Kidney (tissue), 14 donors: Measurements from ENCODE around the gene CNPPD1. TPM values are rescaled to one million over a fixed set of nuclear protein-coding genes. Genes with fewer than 3 reads are reported as not detected.
"Not testable (repeated sequence)": the region's sequence is repeated elsewhere in the genome, so short reads cannot be mapped to it uniquely, and the experiment has no call there.

Experiments used
- DNase-seq, 5 donors: peaks; one replicate each; pipeline ENCODE4 v3.0.0-alpha.2; 2013 to 2020
- FAIRE-seq: peaks from 2 replicates; lab custom pipeline; 2012; peaks lifted over from hg19 to GRCh38; lab: Jason Lieb, UNC
- H3K27ac ChIP-seq, 2 donors: one replicate each; pipeline ENCODE4 v1.7.0; 2013; ENCODE audit warnings: low read depth in 2 of 2, low read length in 2 of 2, inconsistent platforms in 1 of 2
- H3K27me3 ChIP-seq: one replicate; pipeline ENCODE4 v1.7.1; 2013; ENCODE audit warnings: low read length, inconsistent platforms; ENCODE audit not compliant: control insufficient read depth, insufficient read depth
- H3K36me3 ChIP-seq, 3 donors: one replicate each; pipeline versions ENCODE4 v1.7.0 to v1.7.1; 2013; ENCODE audit warnings: low read length in 3 of 3, control low read depth in 1 of 3, inconsistent platforms in 1 of 3; ENCODE audit not compliant: insufficient read depth in 3 of 3, control insufficient read depth in 2 of 3
- H3K4me1 ChIP-seq, 3 donors: one replicate each; pipeline versions ENCODE4 v1.7.0 to v1.7.1; 2013; ENCODE audit warnings: low read length in 3 of 3, inconsistent platforms in 1 of 3, low read depth in 1 of 3; ENCODE audit not compliant: control insufficient read depth in 2 of 3, insufficient read depth in 2 of 3
- H3K4me3 ChIP-seq, 3 donors: one replicate each; pipeline versions ENCODE4 v1.7.0 to v1.8.1; 2013; ENCODE audit warnings: low read length in 3 of 3, control low read depth in 1 of 3, inconsistent platforms in 1 of 3
- H3K9ac ChIP-seq, 3 donors: one replicate each; pipeline versions ENCODE4 v1.7.0 to v1.7.1; 2013; ENCODE audit warnings: low read length in 3 of 3, control low read depth in 1 of 3, inconsistent platforms in 1 of 3
- H3K9me3 ChIP-seq, 3 donors: one replicate each; pipeline versions ENCODE4 v1.7.0 to v1.7.1; 2013; ENCODE audit warnings: low read length in 3 of 3, control low read depth in 1 of 3, inconsistent platforms in 1 of 3; ENCODE audit not compliant: control insufficient read depth in 2 of 3, insufficient read depth in 1 of 3
- CTCF ChIP-seq: IDR thresholded peaks from 3 replicates; pipeline ENCODE4 v1.5.1; 2012; ENCODE audit warnings: mild to moderate bottlenecking, moderate library complexity, borderline replicate concordance; ENCODE audit not compliant: insufficient read depth; ENCODE audit errors: extremely low read depth
- intact Hi-C: fragments of 100-400 bp; cut with DNase I; formaldehyde crosslinking; loops from one replicate; pipeline ENCODE4 v1.11.1; 2022
- polyA plus RNA-seq: library from polyadenylated mRNA; stranded (reverse); fragments of 350-450 nt; fragmentation: Illumina TruSeq; extraction: RNeasy Lipid Tissue Mini Kit (QIAGEN cat#74804); gene quantifications from one replicate; pipeline ENCODE4 v1.2.3, GENCODE V29; 2014; ENCODE audit warnings: low read depth, low replicate concordance; ENCODE audit not compliant: insufficient read depth
- total RNA-seq: library from RNA; stranded (reverse); fragmentation: NEBNext Ultra II Directional; extraction: Animal tissue kit (Norgen Biotek cat#: 25700); gene quantifications from one replicate; pipeline ENCODE4 v1.2.1, GENCODE V29; 2021
- donor health status: control.
- donor health status: control.
- donor health status: control.
- donor health status: control.
- donor health status: control.
- donor health status: DM: yes; HTN: yes; CAD: no.
- donor health status: Normal renal cell carcinoma (clear cell type).

The CNPPD1 gene
- total and polyA plus RNA-seq, 2 donors from 2014 or later, result 97.5 to 131 TPM

- H3K4me1 ChIP-seq, result peaks cover 8 to 14% (median 9%) of the 10 kb centered on the region in 3 donors
- H3K27me3 ChIP-seq, result no peaks in the 10 kb centered on the region
- H3K27ac ChIP-seq, result peak overlapping the region; percentile 96 to 97
- intact Hi-C loops, result no loop called here
- DNase-seq (peak in 1 of 5 donors; percentile 1), FAIRE-seq (no peak)
- no peak for TF ChIP-seq CTCF
- peak overlapping the region; percentile 92 to 100 (median 96) for H3K9ac ChIP-seq
- peak overlapping the region; percentile 89 to 93 (median 92) for H3K4me3 ChIP-seq
- H3K9me3 ChIP-seq, result no peaks in the 10 kb centered on the region
- H3K36me3 ChIP-seq, result peaks cover 0 to 19% (median 10%) of the 10 kb centered on the region in 3 donors
Observed at GRCh38 chr2:219205981-219206327, 29.2 kb upstream of the CNPPD1 start.

GRCh38 chr2:219205165-219205538 is 28.4 kb upstream of the CNPPD1 start:
- DNase-seq (peak in 1 of 5 donors; percentile 45), FAIRE-seq (no peak)
- peaks cover 0 to 19% (median 10%) of the 10 kb centered on the region in 3 donors for H3K36me3 ChIP-seq
- peaks cover 8 to 14% (median 9%) of the 10 kb centered on the region in 3 donors for H3K4me1 ChIP-seq
- H3K9ac ChIP-seq, result no peak overlapping the region
- intact Hi-C loops, result no loop called here
- no peaks in the 10 kb centered on the region for H3K27me3 ChIP-seq
- no peak overlapping the region for H3K4me3 ChIP-seq
- H3K9me3 ChIP-seq, result no peaks in the 10 kb centered on the region
- no peak overlapping the region for H3K27ac ChIP-seq
- no peak for TF ChIP-seq CTCF

GRCh38 chr2:219204425-219205164 is 27.9 kb upstream of the CNPPD1 start:
- Histone ChIP-seq H3K4me3 (no peak overlapping the region), H3K27me3 (no peaks in the 10 kb centered on the region), H3K36me3 (peaks cover 0 to 15% (median 10%) of the 10 kb centered on the region in 3 donors), H3K9ac (no peak overlapping the region), H3K27ac (no peak overlapping the region), H3K4me1 (peaks cover 8 to 14% (median 9%) of the 10 kb centered on the region in 3 donors), H3K9me3 (no peaks in the 10 kb centered on the region)
- FAIRE-seq, result no peak
- peak in 1 of 5 donors; percentile 30 for DNase-seq
- no peak for TF ChIP-seq CTCF
- intact Hi-C loops, result no loop called here

GRCh38 chr2:219201331-219201730 is 24.6 kb upstream of the CNPPD1 start:
- H3K27me3 ChIP-seq, H3K9me3 ChIP-seq, H3K36me3 ChIP-seq, FAIRE-seq, intact Hi-C loops, H3K9ac ChIP-seq, H3K4me3 ChIP-seq, H3K27ac ChIP-seq, H3K4me1 ChIP-seq: not testable (repeated sequence)
- peak in 1 of 5 donors; percentile 58 for DNase-seq

- H3K36me3 ChIP-seq, H3K9me3 ChIP-seq, H3K9ac ChIP-seq, H3K4me1 ChIP-seq, intact Hi-C loops, H3K27ac ChIP-seq, FAIRE-seq, DNase-seq, H3K4me3 ChIP-seq, H3K27me3 ChIP-seq: not testable (repeated sequence)
Observed at GRCh38 chr2:219200502-219201326, 24.0 kb upstream of the CNPPD1 start.
